H1 (cell line): ENCODE measurements around the gene SLC39A9. TPM values are rescaled to one million over a fixed set of nuclear protein-coding genes. Genes with fewer than 3 reads are reported as not detected.

Source experiments
- CTCF ChIA-PET: fragments of 300-600 bp; sonication (Branson Sonifier 250); formaldehyde crosslinking; loops from one replicate; lab custom pipeline; 2021; ENCODE audit not compliant: partially characterized antibody; lab: Charles Lee
- POLR2A ChIA-PET: fragments of 300-600 bp; sonication (Branson Sonifier 250); formaldehyde crosslinking; loops from one replicate; lab custom pipeline; 2021; ENCODE audit warnings: inconsistent platforms; ENCODE audit not compliant: partially characterized antibody; lab: Charles Lee
- DNase-seq, 2 experiments: peaks; one replicate each; pipeline versions ENCODE4 v3.0.0 to v3.0.0-alpha.2; 2010 to 2022; ENCODE audit warnings: low spot score in 2 of 2, low read depth in 1 of 2, mixed read lengths in 1 of 2
- FAIRE-seq: peaks from 2 replicates; lab custom pipeline; 2011; peaks lifted over from hg19 to GRCh38; lab: Jason Lieb, UNC
- H2AFZ ChIP-seq: 2 replicates; pipeline ENCODE4 v1.8.1; 2012; ENCODE audit warnings: low read length, inconsistent platforms
- H2AK5ac ChIP-seq: 2 replicates; pipeline ENCODE4 v1.6.1; 2013; ENCODE audit warnings: low read depth, low read length
- H2BK120ac ChIP-seq: replicated peaks from 2 replicates; pipeline ENCODE3; 2013; ENCODE audit warnings: low read depth, low read length, inconsistent platforms
- H2BK12ac ChIP-seq: 2 replicates; pipeline ENCODE4 v1.6.1; 2013; ENCODE audit warnings: low read depth, low read length
- H2BK15ac ChIP-seq: 2 replicates; pipeline ENCODE4 v1.6.1; 2013; ENCODE audit warnings: low read length
- H2BK20ac ChIP-seq: 2 replicates; pipeline ENCODE4 v1.6.1; 2013; ENCODE audit warnings: low read length
- H2BK5ac ChIP-seq: 2 replicates; pipeline ENCODE4 v1.6.1; 2013; ENCODE audit warnings: low read depth, low read length
- H3K14ac ChIP-seq: 2 replicates; pipeline ENCODE4 v1.6.1; 2013; ENCODE audit warnings: inconsistent platforms; ENCODE audit not compliant: insufficient read length
- H3K18ac ChIP-seq: 2 replicates; pipeline ENCODE4 v1.6.1; 2013; ENCODE audit warnings: low read length; ENCODE audit errors: extremely low read depth
- H3K23ac ChIP-seq: 2 replicates; pipeline ENCODE4 v1.6.1; 2013; ENCODE audit warnings: inconsistent platforms; ENCODE audit not compliant: insufficient read length
- H3K23me2 ChIP-seq: 2 replicates; pipeline ENCODE4 v1.6.1; 2013; ENCODE audit warnings: low read depth, low read length
- H3K27ac ChIP-seq: 2 replicates; pipeline ENCODE4 v1.6.1; 2011; ENCODE audit warnings: low read depth, low read length, inconsistent platforms
- H3K27me3 ChIP-seq, 4 experiments: replicated peaks in 1 of 4; 1 replicate in 1 of 4; 2 replicates in 3 of 4; pipeline versions ENCODE4 v1.6.1 to v1.8.1; 2011 to 2013; ENCODE audit warnings: low read length in 3 of 4, mild to moderate bottlenecking in 3 of 4, inconsistent platforms in 2 of 4, mixed read lengths in 2 of 4, moderate library complexity in 1 of 4; ENCODE audit not compliant: control insufficient read depth in 3 of 4, insufficient read depth in 3 of 4; ENCODE audit errors: extremely low read depth in 1 of 4
- H3K36me3 ChIP-seq, 4 experiments: 2 replicates each; pipeline versions ENCODE4 v1.6.1 to v1.8.1; 2011 to 2013; ENCODE audit warnings: mild to moderate bottlenecking in 4 of 4, low read length in 3 of 4, moderate library complexity in 2 of 4, control low read depth in 1 of 4, inconsistent platforms in 1 of 4; ENCODE audit not compliant: insufficient read depth in 4 of 4, control insufficient read depth in 2 of 4
- H3K4ac ChIP-seq: replicated peaks from 2 replicates; pipeline ENCODE3; 2013; ENCODE audit warnings: low read length, low read depth, mixed read lengths, inconsistent platforms; ENCODE audit not compliant: insufficient read length
- H3K4me1 ChIP-seq, 4 experiments: replicated peaks in 1 of 4; 1 replicate in 1 of 4; 2 replicates in 3 of 4; pipeline versions ENCODE4 v1.6.1 to v1.8.1; 2011 to 2013; ENCODE audit warnings: low read length in 3 of 4, inconsistent platforms in 2 of 4, mixed read lengths in 1 of 4; ENCODE audit not compliant: insufficient read depth in 4 of 4, control insufficient read depth in 3 of 4
- H3K4me2 ChIP-seq, 2 experiments: 2 replicates each; pipeline versions ENCODE4 v1.6.1 to v1.8.1; 2011 to 2013; ENCODE audit warnings: low read depth in 2 of 2, low read length in 2 of 2, control low read depth in 1 of 2, inconsistent platforms in 1 of 2, mild to moderate bottlenecking in 1 of 2; ENCODE audit not compliant: insufficient read depth in 1 of 2
- H3K4me3 ChIP-seq, 4 experiments: fragments of 200-600, 300-600 bp in 1 of 4; sonication (generic), shearing (Covaris generic), sonication (Bioruptor Twin) in 1 of 4; 2 replicates each; pipeline versions ENCODE4 v1.5.1 to v1.8.1; 2011 to 2016; ENCODE audit warnings: low read length in 4 of 4, low read depth in 3 of 4, control low read depth in 2 of 4, inconsistent platforms in 2 of 4, mild to moderate bottlenecking in 2 of 4, mixed read lengths in 1 of 4, moderate library complexity in 1 of 4; ENCODE audit not compliant: insufficient read depth in 2 of 4; ENCODE audit errors: extremely low read depth in 1 of 4
- H3K56ac ChIP-seq: replicated peaks from 2 replicates; pipeline ENCODE3; 2013; ENCODE audit warnings: low read depth, mild to moderate bottlenecking, mixed read lengths, low read length, inconsistent platforms; ENCODE audit not compliant: insufficient read length
- H3K79me1 ChIP-seq: 2 replicates; pipeline ENCODE4 v1.6.1; 2013; ENCODE audit warnings: low read depth, low read length, control low read depth
- H3K79me2 ChIP-seq, 2 experiments: 2 replicates each; pipeline versions ENCODE4 v1.6.1 to v1.8.1; 2012 to 2013; ENCODE audit warnings: low read length in 2 of 2, mild to moderate bottlenecking in 2 of 2, inconsistent platforms in 1 of 2; ENCODE audit not compliant: insufficient read depth in 2 of 2, control insufficient read depth in 1 of 2
- H3K9ac ChIP-seq, 4 experiments: replicated peaks in 1 of 4; 1 replicate in 1 of 4; 2 replicates in 3 of 4; pipeline versions ENCODE4 v1.6.1 to v1.8.1; 2011 to 2013; ENCODE audit warnings: low read depth in 3 of 4, low read length in 3 of 4, control low read depth in 2 of 4, mild to moderate bottlenecking in 2 of 4, moderate library complexity in 2 of 4, inconsistent platforms in 1 of 4; ENCODE audit errors: extremely low read depth in 1 of 4
- H3K9me3 ChIP-seq, 2 experiments: 2 replicates each; pipeline versions ENCODE4 v1.6.1 to v1.8.1; 2012 to 2013; ENCODE audit warnings: mild to moderate bottlenecking in 2 of 2, moderate library complexity in 2 of 2, control low read depth in 1 of 2, inconsistent platforms in 1 of 2, low read depth in 1 of 2, low read length in 1 of 2, mixed read lengths in 1 of 2; ENCODE audit not compliant: insufficient read depth in 2 of 2
- H4K20me1 ChIP-seq, 2 experiments: replicated peaks in 1 of 2; 2 replicates each; pipeline versions ENCODE3 to v1.8.1; 2011 to 2013; ENCODE audit warnings: inconsistent platforms in 2 of 2, low read length in 2 of 2, mild to moderate bottlenecking in 1 of 2; ENCODE audit not compliant: insufficient read depth in 2 of 2, control insufficient read depth in 1 of 2
- H4K5ac ChIP-seq: 2 replicates; pipeline ENCODE4 v1.6.1; 2013; ENCODE audit warnings: low read length, low read depth, mixed read lengths, inconsistent platforms; ENCODE audit not compliant: insufficient read length
- H4K8ac ChIP-seq: 2 replicates; pipeline ENCODE4 v1.8.0; 2013; ENCODE audit warnings: mild to moderate bottlenecking, moderate library complexity, low read length, inconsistent platforms; ENCODE audit not compliant: insufficient read depth; ENCODE audit errors: extremely low read depth
- H4K91ac ChIP-seq: replicated peaks from 2 replicates; pipeline ENCODE3; 2013; ENCODE audit warnings: low read length, mixed read lengths, inconsistent platforms; ENCODE audit not compliant: insufficient read length
- BACH1 ChIP-seq: IDR thresholded peaks from 2 replicates; pipeline ENCODE4 v1.6.1; 2012; ENCODE audit warnings: low read length, improper control_type of control experiment
- KDM1A ChIP-seq: fragments of 200-600, 300-600 bp; sonication (generic); IDR thresholded peaks from 2 replicates; pipeline ENCODE4 v1.7.1; 2016; ENCODE audit warnings: mild to moderate bottlenecking, low read length, borderline replicate concordance
- KDM5A ChIP-seq: fragments of 200-600 bp; IDR thresholded peaks from 2 replicates; pipeline ENCODE4 v1.7.1; 2012; ENCODE audit warnings: mild to moderate bottlenecking, low read length, inconsistent platforms, mixed read lengths
- RNF2 ChIP-seq: fragments of 200-900, 300-1000 bp; sonication (generic); IDR thresholded peaks from 2 replicates; pipeline ENCODE4 v1.7.1; 2016; ENCODE audit warnings: borderline replicate concordance, low read depth, mild to moderate bottlenecking, antibody characterized with exemption, low read length; ENCODE audit not compliant: poor library complexity, severe bottlenecking; ENCODE audit errors: missing control alignments
- SIRT6 ChIP-seq: IDR thresholded peaks from one replicate; pipeline ENCODE4 v1.7.1; 2012; ENCODE audit warnings: low read length, inconsistent platforms
- SP2 ChIP-seq: IDR thresholded peaks from 2 replicates; pipeline ENCODE4 v1.6.1; 2012; ENCODE audit warnings: mild to moderate bottlenecking, low read length, inconsistent platforms
- WGBS, 2 experiments: shearing (Covaris generic) in 1 of 2; methylation state at CpG; one replicate each; pipeline versions ENCODE4 v1.1.6 to v1.1.7; 2013 to 2015; ENCODE audit warnings: low lambda C conversion rate in 2 of 2, mixed read lengths in 2 of 2, inconsistent platforms in 1 of 2, low coverage in 1 of 2, missing lambda C conversion rate in 1 of 2; ENCODE audit not compliant: insufficient replicate concordance in 2 of 2, insufficient coverage in 1 of 2, insufficient read length in 1 of 2; ENCODE audit errors: extremely low coverage in 1 of 2, missing lambda C conversion rate in 1 of 2; 5-methylcytosine and 5-hydroxymethylcytosine counted together
- polyA plus RNA-seq, 7 experiments: library from polyadenylated mRNA; depleted of rRNA in 3 of 7; stranded (reverse) in 5 of 7; unstranded in 2 of 7; fragments of >200 nt in 5 of 7; fragments of 200-250 nt in 2 of 7; gene quantifications; 1 replicate in 5 of 7; 2 replicates in 1 of 7; 4 replicates in 1 of 7; pipeline versions ENCODE4 v1.2.1 to v1.2.3, GENCODE V29; 2011 to 2013; ENCODE audit warnings: missing spikeins in 2 of 7, mixed read lengths in 2 of 7
- total RNA-seq: library from RNA; stranded (reverse); fragmentation: NEBNext Ultra II Directional; extraction: Animal tissue kit (Norgen Biotek cat#: 25700); gene quantifications from 2 replicates; pipeline ENCODE4 v1.2.1, GENCODE V29; 2021
- TF ChIP-seq, protein P1 (sequence below): IDR thresholded peaks from 2 replicates; pipeline ENCODE4 v1.6.1; 2011; ENCODE audit warnings: low read depth, mild to moderate bottlenecking, low read length; ENCODE audit not compliant: insufficient read depth

SLC39A9 gene
- total and polyA plus RNA-seq, 2 of the 8 experiments (the other 6 are each of a cell fraction or from before 2014, with no cell fraction given) = 31.0 to 44.2 TPM

DNA sequence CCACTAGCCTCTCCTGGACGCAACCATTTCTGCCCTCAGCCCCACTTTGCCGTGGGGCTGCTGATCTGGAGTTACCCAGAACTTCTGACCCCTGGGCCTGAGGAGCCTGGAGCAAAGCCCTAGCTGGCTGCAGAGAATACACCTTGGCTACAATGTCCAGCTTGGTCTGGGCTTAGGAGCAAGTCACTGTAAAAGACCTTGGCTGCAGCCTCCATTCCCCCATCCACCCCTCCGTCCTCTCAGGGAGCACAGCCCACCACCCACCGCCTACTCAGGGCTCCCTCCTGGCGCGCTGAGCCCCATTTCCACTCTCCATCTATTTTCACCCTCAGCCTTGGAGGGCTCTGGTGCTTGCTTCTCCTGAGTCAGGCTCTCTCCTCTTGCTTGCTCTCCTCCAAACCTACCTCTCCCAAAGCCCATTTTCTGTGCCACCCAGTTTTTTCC is 43.3 kb upstream of the SLC39A9 start:
- no peak overlapping the region for H3K23ac ChIP-seq
- CTCF ChIA-PET = interaction anchor here (1.3 to 9.8 kb wide), 4 partner anchors 7 to 112 kb away, joined by 3 to 78 read pairs (median 39); no protein-coding TSS in a partner anchor
- H3K79me1 ChIP-seq = no peaks in the 10 kb centered on the region; the same call in 1 of the 2 replicates
- H3K56ac ChIP-seq = no peak overlapping the region
- no peaks in the 10 kb centered on the region for H3K27me3 ChIP-seq
- no peak overlapping the region for H2AK5ac ChIP-seq
- no peak for FAIRE-seq
- no peaks in the 10 kb centered on the region for H3K79me2 ChIP-seq
- no peak overlapping the region for H2BK12ac ChIP-seq
- POLR2A ChIA-PET = interaction anchor here (1.2 kb wide), 1 partner anchor 32 kb away, joined by 3 read pairs; no protein-coding TSS in a partner anchor
- no peak overlapping the region for H4K5ac ChIP-seq
- no peak overlapping the region for H4K8ac ChIP-seq
- no peak overlapping the region for H2BK120ac ChIP-seq
- H3K4me1 ChIP-seq = peaks cover 0 to 5% (median 2%) of the 10 kb centered on the region in 4 experiments; a peak in 4 of 7 replicates
- TF ChIP-seq, protein P1, sequence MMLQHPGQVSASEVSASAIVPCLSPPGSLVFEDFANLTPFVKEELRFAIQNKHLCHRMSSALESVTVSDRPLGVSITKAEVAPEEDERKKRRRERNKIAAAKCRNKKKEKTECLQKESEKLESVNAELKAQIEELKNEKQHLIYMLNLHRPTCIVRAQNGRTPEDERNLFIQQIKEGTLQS = no peak
- TF ChIP-seq SIRT6 (no peak), BACH1 (no peak), KDM5A (no peak), KDM1A (no peak), RNF2 (no peak), SP2 (no peak)
- H3K4me3 ChIP-seq = no peak overlapping the region
- H2BK20ac ChIP-seq = no peak overlapping the region
- H3K23me2 ChIP-seq = no peaks in the 10 kb centered on the region
- H3K9me3 ChIP-seq = no peaks in the 10 kb centered on the region
- H3K4me2 ChIP-seq = no peak overlapping the region
- no peak overlapping the region for H3K18ac ChIP-seq
- H3K27ac ChIP-seq = no peak overlapping the region
- WGBS, 2 experiments = 89% methylated on average over 6 of the region's 6 CpGs; no CpG with 5 or more reads in 1 of the 2 experiments
- H3K4ac ChIP-seq = no peak overlapping the region
- H2AFZ ChIP-seq = no peak overlapping the region
- DNase-seq = no peak
- H3K9ac ChIP-seq = no peak overlapping the region
- H2BK5ac ChIP-seq = no peak overlapping the region
- no peaks in the 10 kb centered on the region for H3K36me3 ChIP-seq
- no peak overlapping the region for H3K14ac ChIP-seq
- H2BK15ac ChIP-seq = no peak overlapping the region
- no peak overlapping the region for H4K91ac ChIP-seq
- H4K20me1 ChIP-seq = peaks cover 0 to 1% of the 10 kb centered on the region in 2 experiments
